ENCODE measurements around the gene NOX1. TPM values are rescaled to one million over a fixed set of nuclear protein-coding genes. Genes with fewer than 3 reads are reported as not detected.

Gene NOX1
- total and polyA plus RNA-seq, 2 of the 13 experiments (the other 11 are each of a cell fraction or from before 2014, with no cell fraction given): 0.07 TPM; not detected in 1

DNA sequence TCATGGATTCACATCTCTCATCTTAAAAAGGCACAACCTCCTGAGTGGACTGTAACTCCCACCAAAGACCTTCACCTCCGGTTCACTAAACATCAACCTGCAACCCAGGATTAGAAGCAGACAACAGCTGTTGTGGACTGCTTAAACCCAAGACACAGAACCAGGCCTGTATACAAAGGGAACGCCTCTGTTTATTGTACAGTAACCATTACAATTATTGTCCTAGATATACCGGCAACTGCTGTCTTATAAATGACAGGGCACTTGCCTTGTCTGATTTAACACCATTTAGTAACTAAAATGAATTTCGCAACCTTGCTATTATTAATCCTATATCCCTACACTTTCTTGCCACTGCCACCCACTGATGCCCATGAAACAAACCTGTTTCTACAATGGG lies 76.8 kb downstream of the NOX1 start:
- no peaks in the 10 kb centered on the region for H3K4me1 ChIP-seq (ENCODE audit: insufficient read depth, low read length)
- BruUV-seq (replicated peaks): no TSS peak
- CTCF ChIA-PET (ENCODE audit: low intra/inter-chr PET ratio, low total read pairs): no interaction called here
- H3K4me2 ChIP-seq (ENCODE audit: low read depth, low read length): no peak overlapping the region
- H3K4me3 ChIP-seq (replicated peaks in 1 of 3; ENCODE audit: insufficient read depth in 1 of 3, low read depth in 2 of 3, low read length in 3 of 3): no peak overlapping the region
- H4K20me1 ChIP-seq (ENCODE audit: insufficient read depth, low read length): no peaks in the 10 kb centered on the region
- POLR2A ChIA-PET: no interaction called here
- no peak overlapping the region for H3K27ac ChIP-seq (ENCODE audit: extremely low read length, insufficient read depth, low read length)
- FAIRE-seq (no peak), ATAC-seq (no peak), DNase-seq (ENCODE audit: low spot score) (no peak)
- intact Hi-C loops (cut with micrococcal nuclease; ENCODE audit: unreplicated experiment): no loop called here
- no peaks in the 10 kb centered on the region for H3K27me3 ChIP-seq (ENCODE audit: control insufficient read depth in 1 of 2, insufficient read depth in 2 of 2, low read length in 2 of 2)
- H2AFZ ChIP-seq (ENCODE audit: low read length): no peak overlapping the region
- H3K79me2 ChIP-seq (ENCODE audit: insufficient read depth, low read length): no peaks in the 10 kb centered on the region
- WGBS (ENCODE audit: low lambda C conversion rate): 33% methylated on average over 3 of the region's 4 CpGs
- in situ Hi-C loops (cut with HindIII; ENCODE audit: extremely low pct_ligation_motif_present, low pct_unique_long_range_greater_than_20kb): no loop called here
- H3K9me3 ChIP-seq (ENCODE audit: low read length): no peaks in the 10 kb centered on the region
- no peaks in the 10 kb centered on the region for H3K36me3 ChIP-seq (replicated peaks in 1 of 2; ENCODE audit: control insufficient read depth in 1 of 2, insufficient read depth in 2 of 2, low read length in 2 of 2)
- no peak overlapping the region for H3K9ac ChIP-seq (ENCODE audit: insufficient read depth, low read depth, low read length)
- TF ChIP-seq YY1 (IDR thresholded peaks at IDR 0.05; ENCODE audit: insufficient read depth, insufficient replicate concordance, low read depth, low read length) (no peak), GMEB1 (CRISPR knock-in tag; IDR thresholded peaks at IDR 0.05; ENCODE audit: borderline replicate concordance) (no peak), MEF2D (CRISPR knock-in tag; IDR thresholded peaks at IDR 0.05) (no peak), BORCS8-MEF2B (CRISPR knock-in tag; IDR thresholded peaks at IDR 0.05) (no peak), AHR (CRISPR knock-in tag; IDR thresholded peaks at IDR 0.05) (no peak), HDAC1 (CRISPR knock-in tag; IDR thresholded peaks at IDR 0.05) (no peak), ZNF329 (CRISPR knock-in tag; IDR thresholded peaks at IDR 0.05; ENCODE audit: low read depth) (no peak), REL (CRISPR knock-in tag; conservative IDR thresholded peaks at IDR 0.05) (no peak), TAF15 (IDR thresholded peaks at IDR 0.05; ENCODE audit: low read depth, low read length, poor library complexity, severe bottlenecking) (no peak), GATAD2A (CRISPR knock-in tag; IDR thresholded peaks at IDR 0.05) (no peak), SETDB1 (CRISPR knock-in tag; IDR thresholded peaks at IDR 0.05; ENCODE audit: borderline replicate concordance) (no peak), RAD21 (CRISPR knock-in tag; IDR thresholded peaks at IDR 0.05) (no peak)
- TF ChIP-seq, protein P1, sequence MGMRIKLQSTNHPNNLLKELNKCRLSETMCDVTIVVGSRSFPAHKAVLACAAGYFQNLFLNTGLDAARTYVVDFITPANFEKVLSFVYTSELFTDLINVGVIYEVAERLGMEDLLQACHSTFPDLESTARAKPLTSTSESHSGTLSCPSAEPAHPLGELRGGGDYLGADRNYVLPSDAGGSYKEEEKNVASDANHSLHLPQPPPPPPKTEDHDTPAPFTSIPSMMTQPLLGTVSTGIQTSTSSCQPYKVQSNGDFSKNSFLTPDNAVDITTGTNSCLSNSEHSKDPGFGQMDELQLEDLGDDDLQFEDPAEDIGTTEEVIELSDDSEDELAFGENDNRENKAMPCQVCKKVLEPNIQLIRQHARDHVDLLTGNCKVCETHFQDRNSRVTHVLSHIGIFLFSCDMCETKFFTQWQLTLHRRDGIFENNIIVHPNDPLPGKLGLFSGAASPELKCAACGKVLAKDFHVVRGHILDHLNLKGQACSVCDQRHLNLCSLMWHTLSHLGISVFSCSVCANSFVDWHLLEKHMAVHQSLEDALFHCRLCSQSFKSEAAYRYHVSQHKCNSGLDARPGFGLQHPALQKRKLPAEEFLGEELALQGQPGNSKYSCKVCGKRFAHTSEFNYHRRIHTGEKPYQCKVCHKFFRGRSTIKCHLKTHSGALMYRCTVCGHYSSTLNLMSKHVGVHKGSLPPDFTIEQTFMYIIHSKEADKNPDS (CRISPR knock-in tag; IDR thresholded peaks at IDR 0.05): no peak
- TF ChIP-seq, protein P2, sequence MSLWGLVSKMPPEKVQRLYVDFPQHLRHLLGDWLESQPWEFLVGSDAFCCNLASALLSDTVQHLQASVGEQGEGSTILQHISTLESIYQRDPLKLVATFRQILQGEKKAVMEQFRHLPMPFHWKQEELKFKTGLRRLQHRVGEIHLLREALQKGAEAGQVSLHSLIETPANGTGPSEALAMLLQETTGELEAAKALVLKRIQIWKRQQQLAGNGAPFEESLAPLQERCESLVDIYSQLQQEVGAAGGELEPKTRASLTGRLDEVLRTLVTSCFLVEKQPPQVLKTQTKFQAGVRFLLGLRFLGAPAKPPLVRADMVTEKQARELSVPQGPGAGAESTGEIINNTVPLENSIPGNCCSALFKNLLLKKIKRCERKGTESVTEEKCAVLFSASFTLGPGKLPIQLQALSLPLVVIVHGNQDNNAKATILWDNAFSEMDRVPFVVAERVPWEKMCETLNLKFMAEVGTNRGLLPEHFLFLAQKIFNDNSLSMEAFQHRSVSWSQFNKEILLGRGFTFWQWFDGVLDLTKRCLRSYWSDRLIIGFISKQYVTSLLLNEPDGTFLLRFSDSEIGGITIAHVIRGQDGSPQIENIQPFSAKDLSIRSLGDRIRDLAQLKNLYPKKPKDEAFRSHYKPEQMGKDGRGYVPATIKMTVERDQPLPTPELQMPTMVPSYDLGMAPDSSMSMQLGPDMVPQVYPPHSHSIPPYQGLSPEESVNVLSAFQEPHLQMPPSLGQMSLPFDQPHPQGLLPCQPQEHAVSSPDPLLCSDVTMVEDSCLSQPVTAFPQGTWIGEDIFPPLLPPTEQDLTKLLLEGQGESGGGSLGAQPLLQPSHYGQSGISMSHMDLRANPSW (CRISPR knock-in tag; IDR thresholded peaks at IDR 0.05; ENCODE audit: borderline replicate concordance): no peak
- TF ChIP-seq, protein P3, sequence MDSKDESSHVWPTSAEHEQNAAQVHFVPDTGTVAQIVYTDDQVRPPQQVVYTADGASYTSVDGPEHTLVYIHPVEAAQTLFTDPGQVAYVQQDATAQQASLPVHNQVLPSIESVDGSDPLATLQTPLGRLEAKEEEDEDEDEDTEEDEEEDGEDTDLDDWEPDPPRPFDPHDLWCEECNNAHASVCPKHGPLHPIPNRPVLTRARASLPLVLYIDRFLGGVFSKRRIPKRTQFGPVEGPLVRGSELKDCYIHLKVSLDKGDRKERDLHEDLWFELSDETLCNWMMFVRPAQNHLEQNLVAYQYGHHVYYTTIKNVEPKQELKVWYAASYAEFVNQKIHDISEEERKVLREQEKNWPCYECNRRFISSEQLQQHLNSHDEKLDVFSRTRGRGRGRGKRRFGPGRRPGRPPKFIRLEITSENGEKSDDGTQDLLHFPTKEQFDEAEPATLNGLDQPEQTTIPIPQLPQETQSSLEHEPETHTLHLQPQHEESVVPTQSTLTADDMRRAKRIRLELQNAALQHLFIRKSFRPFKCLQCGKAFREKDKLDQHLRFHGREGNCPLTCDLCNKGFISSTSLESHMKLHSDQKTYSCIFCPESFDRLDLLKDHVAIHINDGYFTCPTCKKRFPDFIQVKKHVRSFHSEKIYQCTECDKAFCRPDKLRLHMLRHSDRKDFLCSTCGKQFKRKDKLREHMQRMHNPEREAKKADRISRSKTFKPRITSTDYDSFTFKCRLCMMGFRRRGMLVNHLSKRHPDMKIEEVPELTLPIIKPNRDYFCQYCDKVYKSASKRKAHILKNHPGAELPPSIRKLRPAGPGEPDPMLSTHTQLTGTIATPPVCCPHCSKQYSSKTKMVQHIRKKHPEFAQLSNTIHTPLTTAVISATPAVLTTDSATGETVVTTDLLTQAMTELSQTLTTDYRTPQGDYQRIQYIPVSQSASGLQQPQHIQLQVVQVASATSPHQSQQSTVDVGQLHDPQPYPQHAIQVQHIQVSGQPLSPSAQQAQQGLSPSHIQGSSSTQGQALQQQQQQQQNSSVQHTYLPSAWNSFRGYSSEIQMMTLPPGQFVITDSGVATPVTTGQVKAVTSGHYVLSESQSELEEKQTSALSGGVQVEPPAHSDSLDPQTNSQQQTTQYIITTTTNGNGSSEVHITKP (CRISPR knock-in tag; IDR thresholded peaks at IDR 0.05; ENCODE audit: low read depth): no peak
